ENCODE measurements around the gene MEGF10.

MEGF10 gene

DNA sequence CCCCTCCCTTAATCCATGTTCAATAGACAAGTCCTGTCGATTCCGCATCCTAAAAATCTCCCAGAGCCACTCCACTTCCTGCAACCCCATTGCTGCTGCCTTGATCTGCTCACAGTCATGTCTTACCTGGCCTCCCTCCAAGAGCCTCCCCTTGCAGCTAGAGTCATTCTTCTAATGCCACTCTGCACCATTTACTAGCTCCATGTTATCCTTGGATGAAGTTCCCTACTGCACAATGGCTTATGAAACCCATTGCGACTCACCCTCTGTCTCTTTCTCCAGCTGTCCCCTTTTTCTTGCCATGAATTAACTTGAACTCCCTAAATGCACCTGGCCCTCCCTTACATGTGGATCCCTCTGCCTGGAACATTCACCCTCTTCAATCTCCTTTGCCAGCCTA is 39.5 kb downstream of the MEGF10 start:
- DNase-seq: no peak

- DNase-seq: no peak
Observed at GRCh38 chr5:127331890-127332649, 41.5 kb downstream of the MEGF10 start.

DNA sequence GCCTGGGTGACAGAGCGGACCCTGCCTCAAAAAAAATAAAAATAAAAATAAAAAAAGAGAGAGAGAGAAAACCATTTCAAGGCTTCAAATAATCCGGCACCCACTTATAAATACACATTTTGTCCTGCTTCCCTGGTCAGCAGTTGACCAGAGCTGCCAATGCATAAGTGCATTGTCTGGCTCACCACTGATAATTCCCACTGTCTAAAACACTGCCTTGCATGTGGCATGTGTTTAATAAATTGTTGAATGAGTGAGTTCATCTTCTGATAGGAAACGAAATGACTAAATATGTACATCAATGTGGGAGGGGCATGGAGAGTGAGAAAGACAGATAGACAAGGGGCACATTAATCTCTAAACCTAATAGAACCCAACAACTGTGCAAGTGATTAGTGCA is 42.9 kb downstream of the MEGF10 start:
- no peak for DNase-seq

DNA sequence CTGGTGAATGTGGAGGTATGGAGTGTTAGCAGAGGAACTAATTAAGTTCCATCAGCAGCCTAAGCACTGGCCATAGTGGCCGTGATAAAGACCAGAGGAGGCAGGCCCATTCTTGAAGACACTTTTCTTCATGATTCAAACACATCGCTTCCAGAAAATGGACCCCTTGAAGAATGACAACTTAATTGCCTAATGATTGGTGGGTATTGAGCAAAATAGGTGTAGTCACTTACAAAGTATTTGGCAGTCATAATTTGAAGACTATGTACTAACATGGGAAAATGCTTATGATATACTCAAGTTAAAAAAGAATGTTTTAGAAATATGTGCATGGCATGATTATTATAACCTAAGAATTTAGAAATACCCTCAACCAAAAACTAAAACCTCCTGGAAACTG is 44.8 kb downstream of the MEGF10 start:
- DNase-seq: no peak

- DNase-seq: no peak
Observed at GRCh38 chr5:127337876-127338275, 47.3 kb downstream of the MEGF10 start.

- DNase-seq: no peak
Observed at GRCh38 chr5:127338501-127338900, 47.9 kb downstream of the MEGF10 start.

GRCh38 chr5:127340606-127341005 is 50.0 kb downstream of the MEGF10 start:
- DNase-seq: no peak

DNA sequence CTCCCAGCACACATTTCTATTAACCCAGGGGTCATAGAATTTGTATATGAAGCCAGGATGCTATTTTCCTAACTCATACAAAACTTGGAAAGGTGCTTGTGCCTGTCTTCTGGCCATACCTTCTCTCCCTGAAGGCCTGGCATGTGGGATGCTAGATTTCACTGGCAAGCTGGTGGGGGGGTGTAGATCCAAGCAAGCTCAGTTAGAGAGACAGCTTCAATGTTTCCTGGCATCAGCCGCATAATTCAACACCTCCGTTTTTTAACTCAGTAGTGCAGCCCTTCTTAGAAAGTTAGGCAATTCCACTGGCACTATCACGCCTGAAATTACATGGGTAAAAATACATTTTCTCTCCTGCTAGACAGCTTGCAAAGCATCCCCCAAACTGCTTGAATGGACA is 51.8 kb downstream of the MEGF10 start:
- no peak for DNase-seq

GRCh38 chr5:127343313-127343712 is 52.7 kb downstream of the MEGF10 start:
- no peak for DNase-seq

GRCh38 chr5:127343866-127344265 is 53.3 kb downstream of the MEGF10 start:
- no peak for DNase-seq

- DNase-seq: no peak
Observed at GRCh38 chr5:127344931-127345330, 54.3 kb downstream of the MEGF10 start.

GRCh38 chr5:127351418-127351817 is 60.8 kb downstream of the MEGF10 start:
- DNase-seq: no peak

- no peak for DNase-seq
Observed at GRCh38 chr5:127352068-127352467, 61.5 kb downstream of the MEGF10 start.

GRCh38 chr5:127353327-127353726 is 62.7 kb downstream of the MEGF10 start:
- no peak for DNase-seq

GRCh38 chr5:127353796-127354195 is 63.2 kb downstream of the MEGF10 start:
- DNase-seq: no peak

GRCh38 chr5:127355337-127355736 is 64.7 kb downstream of the MEGF10 start:
- no peak for DNase-seq

GRCh38 chr5:127358284-127358683 is 67.7 kb downstream of the MEGF10 start:
- DNase-seq: no peak

DNA sequence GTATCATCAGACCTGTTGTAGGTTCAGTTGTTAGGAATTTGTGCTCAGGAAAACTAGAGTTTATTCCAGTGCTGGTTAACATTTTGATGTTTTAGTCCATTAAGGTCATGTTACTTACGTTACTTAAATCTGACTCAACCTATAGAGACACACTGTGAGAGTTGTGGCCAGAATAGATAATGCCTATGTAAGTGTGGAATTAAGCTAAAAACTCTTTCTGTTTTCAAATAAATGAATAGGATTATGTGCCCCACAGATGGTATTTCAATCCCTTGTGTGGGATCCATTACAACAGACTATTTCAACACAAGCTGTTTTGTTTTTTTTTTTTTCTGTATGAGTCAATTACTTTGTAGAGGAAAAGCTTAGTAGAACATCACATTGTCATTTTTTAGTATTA is 68.1 kb downstream of the MEGF10 start:
- DNase-seq: no peak

DNA sequence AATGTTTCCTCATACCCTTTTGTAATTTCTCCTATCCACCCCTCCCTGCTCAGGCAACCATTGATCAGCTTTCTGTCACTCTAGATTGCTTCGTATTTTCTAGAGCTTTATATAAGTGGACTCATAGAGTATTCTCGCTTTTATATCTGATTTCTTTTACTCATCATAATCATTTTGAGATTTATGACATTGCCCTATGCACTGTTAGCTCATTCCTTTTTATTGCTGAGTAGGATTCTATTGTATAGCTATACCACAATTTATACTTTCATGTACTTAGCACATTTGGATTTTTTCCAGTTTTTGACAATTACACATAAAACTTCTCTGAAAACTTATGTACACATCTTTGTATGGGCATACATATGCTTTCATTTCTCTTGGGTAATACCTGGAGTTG is 68.9 kb downstream of the MEGF10 start:
- no peak for DNase-seq

GRCh38 chr5:127363403-127363802 is 72.8 kb downstream of the MEGF10 start:
- no peak for DNase-seq

DNA sequence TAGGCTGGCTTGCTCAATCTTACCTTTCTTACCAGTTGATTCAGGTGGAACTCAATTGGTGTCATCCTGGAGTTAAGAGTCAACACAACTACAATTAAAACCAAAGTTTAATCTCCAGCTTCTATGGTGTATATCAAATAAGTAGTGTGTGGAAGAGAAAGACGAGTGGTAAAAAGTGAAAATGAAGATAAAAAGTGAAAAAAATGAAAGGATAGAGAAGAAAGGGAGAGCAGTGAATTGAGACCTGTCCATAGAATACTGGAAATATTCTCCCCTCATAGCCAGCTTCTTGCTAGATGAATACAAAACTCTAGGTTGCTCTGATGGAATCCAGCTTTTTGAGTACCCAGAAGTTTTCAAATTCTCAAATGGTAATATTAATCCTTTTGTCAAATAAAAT is 76.4 kb downstream of the MEGF10 start:
- no peak for DNase-seq

- DNase-seq: no peak
Observed at GRCh38 chr5:127367946-127368465, 77.4 kb downstream of the MEGF10 start.

DNA sequence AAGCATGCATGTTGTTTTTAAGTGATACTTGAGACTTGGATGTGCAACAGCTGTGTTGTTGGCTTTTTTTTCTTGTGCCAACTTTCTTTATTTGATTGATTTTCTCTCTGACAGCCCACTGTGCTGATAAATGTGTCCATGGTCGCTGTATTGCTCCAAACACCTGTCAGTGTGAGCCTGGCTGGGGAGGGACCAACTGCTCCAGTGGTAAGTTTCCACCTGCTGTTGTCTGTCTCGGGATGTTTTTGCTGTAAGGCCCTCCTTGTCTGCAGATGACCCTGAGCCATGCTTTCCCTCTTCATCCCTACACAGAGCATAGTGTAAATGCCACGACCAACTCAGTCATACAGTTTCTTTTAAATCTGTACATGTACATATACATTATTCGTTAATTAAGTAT is 79.2 kb downstream of the MEGF10 start:
- no peak for DNase-seq

DNA sequence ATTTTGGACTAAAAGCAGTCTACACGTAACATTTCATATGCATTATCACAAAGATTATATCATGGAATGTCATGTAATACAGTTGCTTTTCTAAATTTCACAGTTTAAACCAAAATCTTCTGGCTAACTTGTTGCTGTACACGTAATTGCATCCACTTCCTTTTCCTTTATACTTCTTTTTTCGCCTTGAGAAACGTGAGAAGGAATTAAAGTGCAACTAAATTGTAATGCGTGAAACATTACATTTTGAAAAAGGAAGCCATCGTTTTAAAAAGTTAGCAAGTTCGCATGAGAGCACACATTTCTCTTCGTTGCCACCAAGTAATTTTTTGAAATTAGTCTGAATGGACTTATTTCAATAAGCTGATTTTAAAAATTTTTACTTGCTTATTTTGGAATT is 80.0 kb downstream of the MEGF10 start:
- DNase-seq: no peak

GRCh38 chr5:127373858-127374491 is 83.4 kb downstream of the MEGF10 start:
- no peak for DNase-seq

Measured in CD4-positive, alpha-beta T cell treated with Interleukin-4 for 1 hour (primary cell).